HepG2 (cell line): ENCODE data around the gene C19orf38. TPM values are rescaled to one million over a fixed set of nuclear protein-coding genes. Genes with fewer than 3 reads are reported as not detected.

Experiments used
- HIVEP1 ChIP-seq: sonication (generic); formaldehyde crosslinking; IDR thresholded peaks from 2 replicates; pipeline ENCODE4 v1.4.0; 2020; ENCODE audit warnings: mild to moderate bottlenecking, missing genetic modification reagents
- HNRNPLL ChIP-seq: fragments of 200-400 bp; formaldehyde crosslinking; IDR thresholded peaks from 2 replicates; pipeline ENCODE4 v1.6.1; 2017; ENCODE audit warnings: mild to moderate bottlenecking, low read depth, low read length; ENCODE audit not compliant: poor library complexity, severe bottlenecking
- KAT8 ChIP-seq: IDR thresholded peaks from 2 replicates; pipeline ENCODE4 v1.6.1; 2016; ENCODE audit warnings: missing genetic modification reagents, missing compliant biosample characterization
- MEIS1 ChIP-seq: sonication (generic); formaldehyde crosslinking; IDR thresholded peaks from 2 replicates; pipeline ENCODE4 v1.9.0; 2021; ENCODE audit warnings: mild to moderate bottlenecking, missing genetic modification reagents, moderate library complexity, borderline replicate concordance
- MTA1 ChIP-seq: sonication (generic); formaldehyde crosslinking; IDR thresholded peaks from 2 replicates; pipeline ENCODE4 v1.4.0; 2020; ENCODE audit warnings: missing genetic modification reagents, mild to moderate bottlenecking, borderline replicate concordance
- MTERF4 ChIP-seq: sonication (generic); formaldehyde crosslinking; IDR thresholded peaks from 2 replicates; pipeline ENCODE4 v1.8.0; 2023; ENCODE audit warnings: mild to moderate bottlenecking, missing genetic modification reagents
- NFATC3 ChIP-seq: sonication (generic); formaldehyde crosslinking; IDR thresholded peaks from 2 replicates; pipeline ENCODE4 v1.5.1; 2020; ENCODE audit warnings: mild to moderate bottlenecking, missing genetic modification reagents
- RARG ChIP-seq: sonication (generic); formaldehyde crosslinking; IDR thresholded peaks from 2 replicates; pipeline ENCODE4 v1.4.0; 2020; ENCODE audit warnings: low read depth, mild to moderate bottlenecking, missing genetic modification reagents
- RBM22 ChIP-seq: fragments of 200-400 bp; formaldehyde crosslinking; optimal IDR thresholded peaks from 2 replicates; pipeline ENCODE3; 2017; ENCODE audit warnings: mild to moderate bottlenecking, low read length, moderate library complexity
- SOX13 ChIP-seq, 3 experiments: fragments of 450-650 bp in 1 of 3; sonication (generic) in 1 of 3; formaldehyde crosslinking in 1 of 3; IDR thresholded peaks in 2 of 3; conservative IDR thresholded peaks in 1 of 3; 2 replicates each; pipeline versions ENCODE4 v1.5.0 to v1.6.1; 2016 to 2020; ENCODE audit warnings: antibody characterized with exemption in 1 of 3, mild to moderate bottlenecking in 1 of 3, missing compliant biosample characterization in 1 of 3, missing genetic modification reagents in 1 of 3, moderate library complexity in 1 of 3
- TBX2 ChIP-seq: sonication (generic); formaldehyde crosslinking; IDR thresholded peaks from 2 replicates; pipeline ENCODE4 v1.5.0; 2020; ENCODE audit warnings: missing genetic modification reagents, mild to moderate bottlenecking, borderline replicate concordance
- ZNF30 ChIP-seq: sonication (generic); formaldehyde crosslinking; IDR thresholded peaks from 2 replicates; pipeline ENCODE4 v1.5.0; 2020; ENCODE audit warnings: mild to moderate bottlenecking, missing genetic modification reagents
- ZNF547 ChIP-seq: sonication (generic); formaldehyde crosslinking; IDR thresholded peaks from 2 replicates; pipeline ENCODE4 v1.5.1; 2020; ENCODE audit warnings: mild to moderate bottlenecking, missing genetic modification reagents
- ZNF567 ChIP-seq: sonication (generic); formaldehyde crosslinking; IDR thresholded peaks from 2 replicates; pipeline ENCODE4 v1.8.1; 2023; ENCODE audit warnings: mild to moderate bottlenecking, missing genetic modification reagents, borderline replicate concordance
- polyA plus RNA-seq, 8 experiments: library from polyadenylated mRNA; depleted of rRNA in 3 of 8; stranded (reverse) in 7 of 8; unstranded in 1 of 8; fragments of >200 nt; fragmentation: Illumina TruSeq in 4 of 8; extraction: Trizol in 4 of 8; gene quantifications; 2 replicates each; pipeline versions ENCODE4 v1.2.1 to v1.2.3, GENCODE V29; 2011 to 2016; ENCODE audit warnings: low read depth in 4 of 8, missing spikeins in 1 of 8, mixed read lengths in 1 of 8; ENCODE audit not compliant: insufficient read depth in 1 of 8
- total RNA-seq, 5 experiments: library from RNA; depleted of rRNA; stranded (reverse); fragments of >200 nt; fragmentation: Illumina TruSeq; extraction: Trizol; gene quantifications; 2 replicates each; pipeline ENCODE4 v1.2.3, GENCODE V29; 2016; ENCODE audit warnings: low read depth in 1 of 5
- TF ChIP-seq, protein P1 (sequence below): sonication (generic); formaldehyde crosslinking; IDR thresholded peaks from 2 replicates; pipeline ENCODE4 v1.4.0; 2020; ENCODE audit warnings: mild to moderate bottlenecking, missing genetic modification reagents
- TF ChIP-seq, protein P2 (sequence below): sonication (generic); formaldehyde crosslinking; IDR thresholded peaks from 2 replicates; pipeline ENCODE4 v1.4.0; 2020; ENCODE audit warnings: missing genetic modification reagents, mild to moderate bottlenecking, borderline replicate concordance
- TF ChIP-seq, protein P3 (sequence below): sonication (generic); formaldehyde crosslinking; IDR thresholded peaks from 2 replicates; pipeline ENCODE4 v1.5.0; 2020; ENCODE audit warnings: mild to moderate bottlenecking, low read depth, missing genetic modification reagents, borderline replicate concordance
- TF ChIP-seq, protein P4 (sequence below): sonication (generic); formaldehyde crosslinking; IDR thresholded peaks from 2 replicates; pipeline ENCODE4 v1.4.0; 2020; ENCODE audit warnings: missing genetic modification reagents

The C19orf38 gene
- total and polyA plus RNA-seq, 2 of the 13 experiments (the other 11 are each of a cell fraction or from before 2014, with no cell fraction given), result 0.11 TPM; not detected in 1

- TF ChIP-seq MTERF4 (no peak; the same call in 1 of the 2 replicates), KAT8 (peak; percentile 87), TBX2 (CRISPR knock-in tag) (peak; percentile 65), HNRNPLL (no peak), RARG (CRISPR knock-in tag) (no peak), MEIS1 (CRISPR knock-in tag) (0 out of 2 replicates have a peak, but pooled peaks have one; percentile 12), ZNF547 (CRISPR knock-in tag) (peak; percentile 93), ZNF567 (CRISPR knock-in tag) (peak; percentile 58; the same call in 1 of the 2 replicates), SOX13 (IDR thresholded peaks at IDR 0.05) (no peak), SOX13 (CRISPR knock-in tag; conservative IDR thresholded peaks at IDR 0.05 in 1 of 2, IDR thresholded peaks at IDR 0.05 in 1 of 2) (no peak), RBM22 (no peak), NFATC3 (CRISPR knock-in tag) (peak; percentile 96), MTA1 (peak; percentile 31; the same call in 1 of the 2 replicates), HIVEP1 (CRISPR knock-in tag) (no peak), ZNF30 (CRISPR knock-in tag) (0 out of 2 replicates have a peak, but pooled peaks have one; percentile 52)
- TF ChIP-seq, protein P1, sequence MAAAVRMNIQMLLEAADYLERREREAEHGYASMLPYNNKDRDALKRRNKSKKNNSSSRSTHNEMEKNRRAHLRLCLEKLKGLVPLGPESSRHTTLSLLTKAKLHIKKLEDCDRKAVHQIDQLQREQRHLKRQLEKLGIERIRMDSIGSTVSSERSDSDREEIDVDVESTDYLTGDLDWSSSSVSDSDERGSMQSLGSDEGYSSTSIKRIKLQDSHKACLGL (CRISPR knock-in tag), result no peak
- TF ChIP-seq, protein P2, sequence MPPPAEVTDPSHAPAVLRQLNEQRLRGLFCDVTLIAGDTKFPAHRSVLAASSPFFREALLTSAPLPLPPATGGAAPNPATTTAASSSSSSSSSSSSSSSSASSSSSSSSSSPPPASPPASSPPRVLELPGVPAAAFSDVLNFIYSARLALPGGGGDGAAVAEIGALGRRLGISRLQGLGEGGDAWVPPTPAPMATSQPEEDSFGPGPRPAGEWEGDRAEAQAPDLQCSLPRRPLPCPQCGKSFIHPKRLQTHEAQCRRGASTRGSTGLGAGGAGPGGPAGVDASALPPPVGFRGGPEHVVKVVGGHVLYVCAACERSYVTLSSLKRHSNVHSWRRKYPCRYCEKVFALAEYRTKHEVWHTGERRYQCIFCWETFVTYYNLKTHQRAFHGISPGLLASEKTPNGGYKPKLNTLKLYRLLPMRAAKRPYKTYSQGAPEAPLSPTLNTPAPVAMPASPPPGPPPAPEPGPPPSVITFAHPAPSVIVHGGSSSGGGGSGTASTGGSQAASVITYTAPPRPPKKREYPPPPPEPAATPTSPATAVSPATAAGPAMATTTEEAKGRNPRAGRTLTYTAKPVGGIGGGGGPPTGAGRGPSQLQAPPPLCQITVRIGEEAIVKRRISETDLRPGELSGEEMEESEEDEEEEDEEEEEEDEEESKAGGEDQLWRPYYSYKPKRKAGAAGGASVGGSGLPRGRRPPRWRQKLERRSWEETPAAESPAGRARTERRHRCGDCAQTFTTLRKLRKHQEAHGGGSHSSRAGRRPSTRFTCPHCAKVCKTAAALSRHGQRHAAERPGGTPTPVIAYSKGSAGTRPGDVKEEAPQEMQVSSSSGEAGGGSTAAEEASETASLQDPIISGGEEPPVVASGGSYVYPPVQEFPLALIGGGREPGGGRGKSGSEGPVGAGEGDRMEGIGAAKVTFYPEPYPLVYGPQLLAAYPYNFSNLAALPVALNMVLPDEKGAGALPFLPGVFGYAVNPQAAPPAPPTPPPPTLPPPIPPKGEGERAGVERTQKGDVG (CRISPR knock-in tag), result peak; percentile 87; the same call in 1 of the 2 replicates
- TF ChIP-seq, protein P3, sequence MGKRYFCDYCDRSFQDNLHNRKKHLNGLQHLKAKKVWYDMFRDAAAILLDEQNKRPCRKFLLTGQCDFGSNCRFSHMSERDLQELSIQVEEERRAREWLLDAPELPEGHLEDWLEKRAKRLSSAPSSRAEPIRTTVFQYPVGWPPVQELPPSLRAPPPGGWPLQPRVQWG (CRISPR knock-in tag), result no peak
- TF ChIP-seq, protein P4, sequence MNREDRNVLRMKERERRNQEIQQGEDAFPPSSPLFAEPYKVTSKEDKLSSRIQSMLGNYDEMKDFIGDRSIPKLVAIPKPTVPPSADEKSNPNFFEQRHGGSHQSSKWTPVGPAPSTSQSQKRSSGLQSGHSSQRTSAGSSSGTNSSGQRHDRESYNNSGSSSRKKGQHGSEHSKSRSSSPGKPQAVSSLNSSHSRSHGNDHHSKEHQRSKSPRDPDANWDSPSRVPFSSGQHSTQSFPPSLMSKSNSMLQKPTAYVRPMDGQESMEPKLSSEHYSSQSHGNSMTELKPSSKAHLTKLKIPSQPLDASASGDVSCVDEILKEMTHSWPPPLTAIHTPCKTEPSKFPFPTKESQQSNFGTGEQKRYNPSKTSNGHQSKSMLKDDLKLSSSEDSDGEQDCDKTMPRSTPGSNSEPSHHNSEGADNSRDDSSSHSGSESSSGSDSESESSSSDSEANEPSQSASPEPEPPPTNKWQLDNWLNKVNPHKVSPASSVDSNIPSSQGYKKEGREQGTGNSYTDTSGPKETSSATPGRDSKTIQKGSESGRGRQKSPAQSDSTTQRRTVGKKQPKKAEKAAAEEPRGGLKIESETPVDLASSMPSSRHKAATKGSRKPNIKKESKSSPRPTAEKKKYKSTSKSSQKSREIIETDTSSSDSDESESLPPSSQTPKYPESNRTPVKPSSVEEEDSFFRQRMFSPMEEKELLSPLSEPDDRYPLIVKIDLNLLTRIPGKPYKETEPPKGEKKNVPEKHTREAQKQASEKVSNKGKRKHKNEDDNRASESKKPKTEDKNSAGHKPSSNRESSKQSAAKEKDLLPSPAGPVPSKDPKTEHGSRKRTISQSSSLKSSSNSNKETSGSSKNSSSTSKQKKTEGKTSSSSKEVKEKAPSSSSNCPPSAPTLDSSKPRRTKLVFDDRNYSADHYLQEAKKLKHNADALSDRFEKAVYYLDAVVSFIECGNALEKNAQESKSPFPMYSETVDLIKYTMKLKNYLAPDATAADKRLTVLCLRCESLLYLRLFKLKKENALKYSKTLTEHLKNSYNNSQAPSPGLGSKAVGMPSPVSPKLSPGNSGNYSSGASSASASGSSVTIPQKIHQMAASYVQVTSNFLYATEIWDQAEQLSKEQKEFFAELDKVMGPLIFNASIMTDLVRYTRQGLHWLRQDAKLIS, result no peak
Measured at GRCh38 chr19:10836479-10837330, 11.5 kb upstream of the C19orf38 start (continued).
